Activated B cell treated with CpG ODN at 0.5 μM for 24 hours (primary cell): ENCODE results near the gene ACSL4. TPM values are rescaled to one million over a fixed set of nuclear protein-coding genes. Genes with fewer than 3 reads are reported as not detected.

Experiments used
- ATAC-seq: fragments of 200-7000 bp; cut with Tn5 transposase; one replicate; pipeline ENCODE4 v1.10.0; 2021; ENCODE audit warnings: low read depth, mild to moderate bottlenecking, moderate library complexity
- CTCF ChIA-PET: fragments of 350-600 bp; sonication (Branson Sonifier 250); formaldehyde crosslinking; loops from one replicate; lab custom pipeline; 2021; ENCODE audit warnings: antibody characterized with exemption; lab: Charles Lee
- POLR2A ChIA-PET: fragments of 350-600 bp; sonication (Branson Sonifier 250); formaldehyde crosslinking; loops from one replicate; lab custom pipeline; 2021; ENCODE audit warnings: antibody characterized with exemption; lab: Charles Lee
- DNase-seq: peaks from one replicate; pipeline ENCODE4 v3.0.0; 2022
- H3K27ac Mint-ChIP-seq: one replicate; pipeline ENCODE4 v1.8.0; 2020; ENCODE audit warnings: mixed read lengths
- H3K27me3 Mint-ChIP-seq: one replicate; pipeline ENCODE4 v1.8.0; 2021; ENCODE audit warnings: mixed read lengths
- H3K36me3 Mint-ChIP-seq: one replicate; pipeline ENCODE4 v1.8.0; 2021; ENCODE audit warnings: low read depth, mixed read lengths
- H3K4me1 Mint-ChIP-seq: one replicate; pipeline ENCODE4 v1.8.0; 2021; ENCODE audit warnings: mixed read lengths
- H3K4me3 Mint-ChIP-seq: one replicate; pipeline ENCODE4 v1.8.0; 2020; ENCODE audit warnings: mild to moderate bottlenecking, mixed read lengths
- H3K9me3 Mint-ChIP-seq: one replicate; pipeline ENCODE4 v1.8.0; 2020; ENCODE audit warnings: mixed read lengths
- intact Hi-C: fragments of 100-400 bp; cut with micrococcal nuclease; formaldehyde crosslinking; loops from one replicate; pipeline ENCODE4 v1.15.1; 2024
- total RNA-seq: library from RNA; stranded (reverse); gene quantifications from 2 replicates; pipeline ENCODE4 v1.2.3, GENCODE V29; 2022
- TF ChIP-seq, protein P1 (sequence below): fragments of 200-600 bp; IDR thresholded peaks from one replicate; pipeline ENCODE4 v1.8.0; 2022; ENCODE audit warnings: antibody characterized with exemption, mild to moderate bottlenecking

ACSL4 gene
- total RNA-seq, 1 donor from 2014 or later, result 55.2 TPM

DNA sequence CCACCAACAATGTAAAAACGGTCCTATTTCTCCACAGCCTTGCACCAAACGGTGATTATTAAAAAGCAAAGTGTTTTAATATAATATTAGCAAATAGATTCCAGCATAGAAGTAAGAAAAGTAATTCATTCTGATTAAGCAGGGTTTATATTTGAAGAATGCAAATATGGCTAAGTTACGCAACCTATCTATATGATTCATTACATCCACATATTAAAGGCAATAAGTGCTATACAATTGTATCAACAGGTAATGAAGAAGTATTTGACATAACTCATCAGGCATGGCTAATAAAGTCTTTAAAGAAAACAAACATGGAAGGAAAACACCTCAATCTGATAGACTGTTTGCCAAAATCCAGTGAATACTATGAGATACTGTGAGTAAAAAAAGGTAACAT lies 137.0 kb downstream of the ACSL4 start:
- Mint-ChIP-seq H3K4me3 (no peak overlapping the region), H3K4me1 (peaks cover 2% of the 10 kb centered on the region), H3K36me3 (no peaks in the 10 kb centered on the region), H3K27ac (no peak overlapping the region), H3K27me3 (peaks cover 2% of the 10 kb centered on the region), H3K9me3 (no peaks in the 10 kb centered on the region)
- CTCF ChIA-PET, result no interaction called here
- ATAC-seq, result no peak
- POLR2A ChIA-PET, result no interaction called here
- intact Hi-C loops, result no loop called here
- TF ChIP-seq, protein P1, sequence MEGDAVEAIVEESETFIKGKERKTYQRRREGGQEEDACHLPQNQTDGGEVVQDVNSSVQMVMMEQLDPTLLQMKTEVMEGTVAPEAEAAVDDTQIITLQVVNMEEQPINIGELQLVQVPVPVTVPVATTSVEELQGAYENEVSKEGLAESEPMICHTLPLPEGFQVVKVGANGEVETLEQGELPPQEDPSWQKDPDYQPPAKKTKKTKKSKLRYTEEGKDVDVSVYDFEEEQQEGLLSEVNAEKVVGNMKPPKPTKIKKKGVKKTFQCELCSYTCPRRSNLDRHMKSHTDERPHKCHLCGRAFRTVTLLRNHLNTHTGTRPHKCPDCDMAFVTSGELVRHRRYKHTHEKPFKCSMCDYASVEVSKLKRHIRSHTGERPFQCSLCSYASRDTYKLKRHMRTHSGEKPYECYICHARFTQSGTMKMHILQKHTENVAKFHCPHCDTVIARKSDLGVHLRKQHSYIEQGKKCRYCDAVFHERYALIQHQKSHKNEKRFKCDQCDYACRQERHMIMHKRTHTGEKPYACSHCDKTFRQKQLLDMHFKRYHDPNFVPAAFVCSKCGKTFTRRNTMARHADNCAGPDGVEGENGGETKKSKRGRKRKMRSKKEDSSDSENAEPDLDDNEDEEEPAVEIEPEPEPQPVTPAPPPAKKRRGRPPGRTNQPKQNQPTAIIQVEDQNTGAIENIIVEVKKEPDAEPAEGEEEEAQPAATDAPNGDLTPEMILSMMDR, result no peak
- DNase-seq, result no peak

Other genes starting within 250 kb of the ACSL4 start
- gene NXT2, start 196.4 kb downstream of the ACSL4 start, total RNA-seq, result 9.7 and 12.8 TPM in 2 replicates
- 0.40 and 0.42 TPM in 2 replicates for gene KCNE5, start 108.1 kb downstream of the ACSL4 start, total RNA-seq